SK-N-MC (cell line): ENCODE measurements around the gene COL27A1.

Experiments
- EZH2 ChIP-seq: fragments of 200-600 bp; sonication (generic); IDR thresholded peaks from one replicate; pipeline ENCODE4 v1.6.1; 2017; ENCODE audit warnings: antibody characterized with exemption
- FOXP2 ChIP-seq: optimal IDR thresholded peaks from 2 replicates; pipeline ENCODE3; 2011; ENCODE audit warnings: mild to moderate bottlenecking, moderate library complexity; ENCODE audit not compliant: insufficient read depth; ENCODE audit errors: extremely low read length, control extremely low read depth
- POLR2AphosphoS5 ChIP-seq: IDR thresholded peaks from 2 replicates; pipeline ENCODE4 v1.6.1; 2012; ENCODE audit warnings: mild to moderate bottlenecking, low read depth, low read length, borderline replicate concordance

DNA sequence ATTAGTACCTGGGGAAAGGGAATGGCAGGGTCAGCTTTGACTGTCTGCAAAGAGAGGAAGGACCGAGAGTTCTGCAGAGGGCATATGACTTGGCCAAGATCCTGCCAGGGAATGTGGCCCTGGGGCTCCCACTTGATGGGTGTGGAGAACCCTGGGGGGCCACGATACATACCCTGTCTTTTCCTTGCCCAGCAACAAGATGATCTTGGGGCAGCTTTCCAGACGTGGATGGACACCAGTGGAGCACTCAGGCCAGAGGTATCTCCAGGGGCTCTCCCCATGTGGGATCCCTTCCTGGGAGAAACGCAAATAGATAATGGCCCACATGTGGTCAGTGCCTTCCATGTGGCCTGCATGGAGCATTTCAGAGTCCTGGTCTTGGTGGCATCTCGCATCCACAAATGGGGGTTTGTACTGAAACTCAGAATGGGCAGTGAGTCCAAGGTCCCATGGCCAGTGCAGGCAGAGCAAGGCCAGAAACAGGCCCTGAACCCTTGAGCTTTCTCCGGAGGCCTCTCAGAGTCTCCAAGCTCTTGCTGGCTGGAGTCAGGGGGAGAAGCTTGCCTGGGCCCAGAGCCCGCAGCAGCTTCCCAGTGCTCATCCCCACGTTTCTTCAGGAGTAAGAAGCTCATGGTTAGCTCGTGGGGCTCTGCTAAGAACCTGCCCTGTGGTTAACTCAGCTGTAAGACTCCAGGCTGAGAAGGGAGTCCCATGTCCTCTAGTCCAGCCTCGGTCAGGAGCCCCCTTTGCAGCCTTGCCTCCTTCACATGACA is 149.3 kb downstream of the COL27A1 start:
- TF ChIP-seq EZH2 = no peak
- no peak for TF ChIP-seq FOXP2
- TF ChIP-seq POLR2AphosphoS5 = no peak
